Heart left ventricle (tissue), 16 donors: ENCODE data around the gene CECR2. TPM values are rescaled to one million over a fixed set of nuclear protein-coding genes. Genes with fewer than 3 reads are reported as not detected.
"Not testable (repeated sequence)": the region's sequence is repeated elsewhere in the genome, so short reads cannot be mapped to it uniquely, and the experiment has no call there.

Experiments used
- ATAC-seq, 4 donors: fragments of 200-7000 bp; cut with Tn5 transposase; one replicate each; pipeline ENCODE4 v1.9.1; 2020 to 2022; ENCODE audit warnings: moderate library complexity in 4 of 4, mild to moderate bottlenecking in 3 of 4, moderate number of reproducible peaks in 1 of 4
- DNase-seq, 5 donors: peaks; one replicate each; pipeline ENCODE4 v3.0.0-alpha.2; 2020
- H3K27ac ChIP-seq, 12 donors: fragments of 200-600 bp; sonication (generic) in 4 of 12; one replicate each; pipeline versions ENCODE4 v1.5.0 to v1.8.0; 2016 to 2022; ENCODE audit warnings: mild to moderate bottlenecking in 2 of 12
- H3K27me3 ChIP-seq, 9 donors: fragments of 200-600 bp; sonication (generic) in 2 of 9; one replicate each; pipeline versions ENCODE4 v1.5.1 to v1.8.0; 2016 to 2022; ENCODE audit warnings: mild to moderate bottlenecking in 3 of 9
- H3K36me3 ChIP-seq, 9 donors: fragments of 200-600 bp; sonication (generic) in 2 of 9; one replicate each; pipeline versions ENCODE4 v1.5.0 to v1.8.0; 2018 to 2022; ENCODE audit warnings: mild to moderate bottlenecking in 2 of 9
- H3K4me1 ChIP-seq, 12 donors: fragments of 200-600 bp; sonication (generic) in 4 of 12; one replicate each; pipeline versions ENCODE4 v1.5.0 to v1.8.0; 2016 to 2022; ENCODE audit warnings: mild to moderate bottlenecking in 3 of 12
- H3K4me3 ChIP-seq, 12 donors: fragments of 200-600 bp; sonication (generic) in 4 of 12; one replicate each; pipeline versions ENCODE4 v1.5.0 to v1.8.0; 2017 to 2022; ENCODE audit warnings: mild to moderate bottlenecking in 9 of 12, moderate library complexity in 4 of 12
- H3K9me3 ChIP-seq, 12 donors: fragments of 200-600 bp; sonication (generic) in 4 of 12; one replicate each; pipeline versions ENCODE4 v1.5.0 to v1.8.0; 2016 to 2022; ENCODE audit warnings: mild to moderate bottlenecking in 1 of 12
- CTCF ChIP-seq, 12 donors: fragments of 200-600 bp; sonication (generic) in 4 of 12; IDR thresholded peaks; one replicate each; pipeline versions ENCODE4 v1.5.0 to v1.8.0; 2018 to 2022; ENCODE audit warnings: antibody characterized with exemption in 12 of 12, mild to moderate bottlenecking in 5 of 12
- POLR2A ChIP-seq, 2 donors: fragments of 450-650 bp; IDR thresholded peaks; one replicate each; pipeline ENCODE4 v1.6.1; 2017; ENCODE audit warnings: antibody characterized with exemption in 2 of 2, mild to moderate bottlenecking in 2 of 2, moderate library complexity in 2 of 2
- whole genome bisulfite sequencing, 4 donors: extraction: QIAGEN DNeasy Blood & Tissue Kit in 2 of 4; methylation state at CpG; one replicate each; pipeline versions ENCODE4 v1.1.5 to v1.1.7; 2013 to 2018; 5-methylcytosine and 5-hydroxymethylcytosine counted together
- intact Hi-C, 10 donors: fragments of 100-400 bp; cut with DNase I; formaldehyde crosslinking; loops; one replicate each; pipeline versions ENCODE4 v1.11.1 to v1.14.2; 2022
- polyA plus RNA-seq, 2 donors: library from polyadenylated mRNA; stranded (reverse); fragments of 200-250 nt; gene quantifications; one replicate each; pipeline ENCODE4 v1.2.3, GENCODE V29; 2013
- total RNA-seq, 9 donors: library from RNA; depleted of rRNA in 2 of 9; stranded (reverse); fragments of >200 nt in 2 of 9; fragmentation: NEBNext Ultra II Directional in 3 of 9; extraction: Animal tissue kit (Norgen Biotek cat#: 25700) in 3 of 9; gene quantifications; one replicate each; pipeline versions ENCODE4 v1.1.0 to v1.2.4, GENCODE V29; 2016 to 2023
- donor health status: ischemic (EF 13 %, LVEDD 7.1; RV severe dilation, severe dysfunction).
- donor health status: healthy with polysubstance abuse.
- donor health status: DM: no; HTN: yes; CAD: no.
- donor health status: DM: no; HTN: no; CAD: no.
- donor health status: ischemic (EF 25% LVEDD 6.9; RV normal size, moderate dysfunction).
- donor health status: ischemic (EF 25% LVEDD 5.7; RV mildly dilated, moderate dysfunction).
- donor health status: healthy.
- donor health status: DM: yes; HTN: yes; CAD: no.
- donor health status: ischemic (EF 35%, LVEDD 5.7; RV mildly dilated, moderate dysfunction).
- donor health status: nonischemic (EF 11% LVEDD 7.7; RV severe dilation, severe dysfunction).
- donor health status: DM: yes; HTN: yes; CAD: no.
- donor health status: PGD.
- donor health status: ischemic (EF 29% LVEDD 5.4; RV normal size, mild dysfunction).
- donor health status: nonischemic (EF 23%, LVEDD 6.1; RV moderate dilation, normal function).

The CECR2 gene
- total and polyA plus RNA-seq, 11 donors = 3.8 to 11.6 (median 6.8) TPM

GRCh38 chr22:17518406-17518805 lies 149.1 kb downstream of the CECR2 start:
- Histone ChIP-seq H3K9me3 (no peaks in the 10 kb centered on the region), H3K4me3 (no peak overlapping the region), H3K36me3 (no peaks in the 10 kb centered on the region), H3K27ac (no peak overlapping the region), H3K27me3 (no peaks in the 10 kb centered on the region), H3K4me1 (peaks cover 0 to 10% (median 0%) of the 10 kb centered on the region in 12 donors)
- intact Hi-C loops = no loop called here
- WGBS, 4 donors = 42 to 69% (median 44%) methylated on average over 3 of the region's 3 CpGs
- no peak for DNase-seq
- TF ChIP-seq CTCF (IDR thresholded peaks at IDR 0.05) (no peak), POLR2A (IDR thresholded peaks at IDR 0.05) (no peak)
- no peak for ATAC-seq

- peak in 3 of 4 donors; percentile 37 to 85 (median 81) for ATAC-seq
- DNase-seq, H3K27me3 ChIP-seq, intact Hi-C loops, H3K9me3 ChIP-seq, H3K4me3 ChIP-seq, H3K4me1 ChIP-seq: not testable (repeated sequence)
- H3K27ac ChIP-seq = peak overlapping the region in 2 of 12 donors; percentile 15 to 20
- 58 to 70% (median 64%) methylated on average over 1 of the region's 1 CpG for WGBS, 4 donors
- H3K36me3 ChIP-seq = peaks cover 0 to 22% (median 0%) of the 10 kb centered on the region in 9 donors
These were observed 152.7 kb downstream of the CECR2 start for GRCh38 chr22:17521971-17522370.

- H3K9me3 ChIP-seq = no peaks in the 10 kb centered on the region
- DNase-seq = no peak
- no peak overlapping the region for H3K4me3 ChIP-seq
- no peaks in the 10 kb centered on the region for H3K27me3 ChIP-seq
- no peak overlapping the region for H3K27ac ChIP-seq
- H3K4me1 ChIP-seq = no peaks in the 10 kb centered on the region
- TF ChIP-seq CTCF (IDR thresholded peaks at IDR 0.05) = no peak
- TF ChIP-seq POLR2A (IDR thresholded peaks at IDR 0.05) = no peak
- peaks cover 0 to 25% (median 1%) of the 10 kb centered on the region in 9 donors for H3K36me3 ChIP-seq
- ATAC-seq = peak in 1 of 4 donors; percentile 11
- WGBS, 4 donors = 66 to 75% (median 68%) methylated on average over 10 of the region's 10 CpGs
- intact Hi-C loops = no loop called here
These were observed 154.7 kb downstream of the CECR2 start for GRCh38 chr22:17523925-17524324.

GRCh38 chr22:17536269-17536668 lies 167.0 kb downstream of the CECR2 start:
- peaks cover 0 to 31% (median 14%) of the 10 kb centered on the region in 9 donors for H3K36me3 ChIP-seq
- TF ChIP-seq CTCF (IDR thresholded peaks at IDR 0.05) (no peak), POLR2A (IDR thresholded peaks at IDR 0.05) (no peak)
- DNase-seq = peak in 1 of 5 donors; percentile 39
- whole genome bisulfite sequencing, 4 donors = 80 to 92% (median 86%) methylated on average over 5 of the region's 5 CpGs
- H3K27me3 ChIP-seq = no peaks in the 10 kb centered on the region
- peak in 1 of 4 donors; percentile 18 for ATAC-seq
- no peaks in the 10 kb centered on the region for H3K4me1 ChIP-seq
- no peaks in the 10 kb centered on the region for H3K9me3 ChIP-seq
- no peak overlapping the region for H3K4me3 ChIP-seq
- intact Hi-C loops = no loop called here
- H3K27ac ChIP-seq = no peak overlapping the region

GRCh38 chr22:17537155-17537554 lies 167.9 kb downstream of the CECR2 start:
- no peak overlapping the region for H3K4me3 ChIP-seq
- TF ChIP-seq CTCF (IDR thresholded peaks at IDR 0.05) (no peak), POLR2A (IDR thresholded peaks at IDR 0.05) (no peak)
- DNase-seq (no peak), ATAC-seq (no peak)
- WGBS, 4 donors = 91 to 100% (median 95%) methylated on average over 2 of the region's 2 CpGs
- intact Hi-C loops = no loop called here
- H3K36me3 ChIP-seq = peaks cover 0 to 38% (median 19%) of the 10 kb centered on the region in 9 donors
- H3K27me3 ChIP-seq = no peaks in the 10 kb centered on the region
- no peak overlapping the region for H3K27ac ChIP-seq
- no peaks in the 10 kb centered on the region for H3K4me1 ChIP-seq
- H3K9me3 ChIP-seq = no peaks in the 10 kb centered on the region
